Measurements from ENCODE around the gene PUS1. TPM values are rescaled to one million over a fixed set of nuclear protein-coding genes. Genes with fewer than 3 reads are reported as not detected.
"Not testable (repeated sequence)": the region's sequence is repeated elsewhere in the genome, so short reads cannot be mapped to it uniquely, and the experiment has no call there.

PUS1 gene
- total RNA-seq: 10 to 100 TPM; 31.5 to 75.2 TPM

DNA sequence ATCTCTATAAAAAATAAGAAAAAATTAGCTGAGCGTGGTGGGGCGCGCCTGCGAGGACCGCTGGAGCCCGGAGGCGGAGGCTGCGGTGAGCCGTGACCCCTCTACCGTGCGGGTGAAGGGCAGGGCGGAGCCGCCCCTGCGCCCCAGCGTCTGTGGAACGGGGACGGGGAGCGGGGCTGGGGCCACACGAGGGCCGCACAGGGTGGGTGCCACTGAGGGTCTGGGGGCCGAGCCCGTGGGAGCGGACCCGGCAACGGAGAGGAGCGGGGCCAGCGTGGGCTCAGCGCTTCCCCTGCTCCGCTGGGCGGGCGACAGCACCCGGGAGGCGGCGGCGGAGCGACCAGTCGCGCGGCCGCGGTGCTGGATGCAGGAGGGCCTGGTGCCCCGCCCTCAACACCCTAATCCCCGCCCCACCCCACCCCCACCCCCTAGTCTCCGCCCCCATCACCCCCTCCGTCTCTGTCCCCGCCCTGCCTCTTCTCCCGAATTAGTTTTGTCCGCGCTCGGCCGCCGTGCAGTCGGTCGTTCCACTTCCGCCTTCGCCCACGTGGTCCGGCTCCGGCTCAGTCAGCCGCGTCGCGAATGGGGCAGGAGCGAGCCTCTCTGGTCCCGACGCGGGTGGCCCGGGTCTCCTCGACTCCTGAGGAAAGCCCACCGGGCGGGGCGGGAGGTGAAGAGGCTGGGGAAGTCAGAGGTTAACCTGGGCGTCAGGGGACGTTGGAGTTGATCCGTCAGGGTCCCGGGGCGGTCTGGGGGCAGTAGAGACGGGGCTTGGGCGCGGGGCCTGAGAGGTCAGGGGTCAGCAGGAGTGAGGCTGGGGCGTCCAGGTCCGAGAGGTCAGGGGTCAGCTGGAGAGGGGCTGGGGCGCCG is at the start of gene PUS1:
PUS1 (plus strand) TSS at position 566 of the 870 bp plus-strand sequence. CDS start 447 bp downstream, outside the sequence.
- peak; percentile 92 for ATAC-seq (replicated peaks)
- H3K27ac Mint-ChIP-seq: peak within 1 kb of the TSS; percentile 87
- H3K27me3 Mint-ChIP-seq: no peaks in the 10 kb centered on the region
- H3K4me1 Mint-ChIP-seq: peaks cover 10% of the 10 kb centered on the region
- peak within 1 kb of the TSS; percentile 90 for H3K4me3 Mint-ChIP-seq
- peaks cover 45% of the 10 kb centered on the region for H3K36me3 Mint-ChIP-seq (ENCODE audit: low read depth)
- no peaks in the 10 kb centered on the region for H3K9me3 Mint-ChIP-seq

GRCh38 chr12:131882804-131883520 is 46.1 kb upstream of the PUS1 start:
- Mint-ChIP-seq H3K4me1 (no peaks in the 10 kb centered on the region), H3K27ac (no peak overlapping the region), H3K9me3 (peaks cover 5% of the 10 kb centered on the region), H3K4me3 (no peak overlapping the region), H3K27me3 (peaks cover 5% of the 10 kb centered on the region), H3K36me3 (ENCODE audit: low read depth) (no peaks in the 10 kb centered on the region)
- ATAC-seq (replicated peaks): no peak

DNA sequence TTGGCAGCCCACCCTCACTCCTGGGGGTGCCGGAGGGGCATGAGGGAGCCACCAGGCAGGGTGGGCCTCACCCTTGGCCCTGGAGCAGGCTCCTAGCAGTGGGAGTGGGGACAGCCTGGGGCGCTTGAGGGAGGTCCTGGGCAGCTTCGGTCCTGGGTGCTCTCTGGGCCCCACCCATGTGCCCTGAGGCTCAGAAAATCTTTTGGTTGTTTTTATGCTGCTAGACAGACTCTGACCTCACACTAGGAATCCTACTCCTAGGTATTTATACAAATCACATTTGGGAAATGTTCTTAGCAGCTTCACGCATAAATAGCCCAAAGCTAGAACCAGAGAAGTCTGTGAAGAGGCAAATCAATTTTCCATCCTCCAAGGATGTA is 45.6 kb upstream of the PUS1 start:
- H3K27me3 Mint-ChIP-seq: peaks cover 4% of the 10 kb centered on the region
- peaks cover 5% of the 10 kb centered on the region for H3K9me3 Mint-ChIP-seq
- ATAC-seq (replicated peaks): no peak
- H3K27ac Mint-ChIP-seq: no peak overlapping the region
- H3K36me3 Mint-ChIP-seq (ENCODE audit: low read depth): no peaks in the 10 kb centered on the region
- no peak overlapping the region for H3K4me3 Mint-ChIP-seq
- no peaks in the 10 kb centered on the region for H3K4me1 Mint-ChIP-seq

DNA sequence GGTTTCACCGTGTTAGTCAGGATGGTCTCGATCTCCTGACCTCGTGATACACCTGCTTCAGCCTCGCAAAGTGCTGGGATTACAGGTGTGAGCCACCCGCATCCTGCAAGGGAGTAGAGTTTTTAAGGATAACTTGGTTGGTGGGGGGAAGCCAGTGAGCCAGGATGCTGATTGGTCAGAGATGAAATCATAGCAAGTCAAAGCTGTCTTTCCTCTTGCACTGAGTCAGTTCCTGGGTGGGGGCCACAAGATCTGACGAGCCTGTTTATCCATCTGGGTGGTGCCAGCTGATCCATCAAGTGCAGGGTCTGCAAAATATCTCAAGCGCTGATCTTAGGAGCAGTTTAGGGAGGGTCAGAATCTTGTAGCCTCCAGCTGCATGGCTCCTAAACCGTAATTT is 44.0 kb upstream of the PUS1 start:
- H3K27me3 Mint-ChIP-seq; H3K36me3 Mint-ChIP-seq (ENCODE audit: low read depth); H3K27ac Mint-ChIP-seq; H3K4me1 Mint-ChIP-seq; H3K4me3 Mint-ChIP-seq; H3K9me3 Mint-ChIP-seq; ATAC-seq (replicated peaks): not testable (repeated sequence)

DNA sequence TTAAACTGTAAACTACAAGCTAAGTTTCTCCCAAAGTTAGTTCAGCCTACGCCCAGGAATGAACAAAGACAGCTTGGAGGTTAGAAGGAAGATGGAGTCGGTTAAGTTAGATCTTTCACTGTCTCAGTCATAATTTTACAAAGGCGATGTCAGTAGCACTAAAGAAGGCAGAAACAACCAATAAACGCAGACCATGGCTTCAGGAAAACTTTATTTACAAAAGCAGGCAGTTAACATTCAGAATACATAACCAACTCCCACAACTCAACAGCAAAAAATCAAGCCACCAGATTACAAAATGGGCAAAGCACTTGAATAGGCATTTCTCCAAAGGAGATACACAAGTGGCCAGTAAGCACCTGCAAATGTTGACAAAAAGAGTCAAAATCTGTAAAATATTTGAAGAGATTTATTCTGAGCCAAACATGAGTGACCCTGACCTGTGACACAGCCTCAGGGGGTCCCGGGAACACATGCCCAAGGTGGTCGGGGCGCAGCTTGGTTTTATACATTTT is 43.5 kb upstream of the PUS1 start:
- Mint-ChIP-seq H3K4me1 (no peaks in the 10 kb centered on the region), H3K27me3 (no peaks in the 10 kb centered on the region), H3K4me3 (no peak overlapping the region), H3K9me3 (peaks cover 5% of the 10 kb centered on the region), H3K36me3 (ENCODE audit: low read depth) (no peaks in the 10 kb centered on the region), H3K27ac (no peak overlapping the region)
- no peak for ATAC-seq (replicated peaks)

DNA sequence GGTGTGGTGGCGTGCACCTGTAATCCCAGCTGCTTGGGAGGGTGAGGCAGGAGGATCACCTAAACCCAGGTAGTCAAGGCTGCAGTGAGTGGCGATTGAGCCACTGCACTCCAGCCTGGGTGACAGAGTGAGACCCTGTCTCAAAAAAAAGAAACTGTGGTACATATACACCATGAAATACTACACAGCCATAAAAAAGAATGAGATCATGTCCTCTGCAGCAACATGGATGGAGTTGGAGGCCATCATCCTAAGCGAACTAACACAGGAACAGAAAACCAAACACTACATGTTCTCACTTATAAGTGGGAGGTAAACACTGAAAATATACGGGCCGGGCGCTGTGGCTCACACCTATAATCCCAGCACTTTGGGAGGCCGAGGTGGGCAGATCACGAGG is 37.4 kb upstream of the PUS1 start:
- not testable (repeated sequence) for H3K27me3 Mint-ChIP-seq; H3K4me3 Mint-ChIP-seq; H3K4me1 Mint-ChIP-seq; ATAC-seq (replicated peaks); H3K27ac Mint-ChIP-seq; H3K36me3 Mint-ChIP-seq (ENCODE audit: low read depth); H3K9me3 Mint-ChIP-seq

DNA sequence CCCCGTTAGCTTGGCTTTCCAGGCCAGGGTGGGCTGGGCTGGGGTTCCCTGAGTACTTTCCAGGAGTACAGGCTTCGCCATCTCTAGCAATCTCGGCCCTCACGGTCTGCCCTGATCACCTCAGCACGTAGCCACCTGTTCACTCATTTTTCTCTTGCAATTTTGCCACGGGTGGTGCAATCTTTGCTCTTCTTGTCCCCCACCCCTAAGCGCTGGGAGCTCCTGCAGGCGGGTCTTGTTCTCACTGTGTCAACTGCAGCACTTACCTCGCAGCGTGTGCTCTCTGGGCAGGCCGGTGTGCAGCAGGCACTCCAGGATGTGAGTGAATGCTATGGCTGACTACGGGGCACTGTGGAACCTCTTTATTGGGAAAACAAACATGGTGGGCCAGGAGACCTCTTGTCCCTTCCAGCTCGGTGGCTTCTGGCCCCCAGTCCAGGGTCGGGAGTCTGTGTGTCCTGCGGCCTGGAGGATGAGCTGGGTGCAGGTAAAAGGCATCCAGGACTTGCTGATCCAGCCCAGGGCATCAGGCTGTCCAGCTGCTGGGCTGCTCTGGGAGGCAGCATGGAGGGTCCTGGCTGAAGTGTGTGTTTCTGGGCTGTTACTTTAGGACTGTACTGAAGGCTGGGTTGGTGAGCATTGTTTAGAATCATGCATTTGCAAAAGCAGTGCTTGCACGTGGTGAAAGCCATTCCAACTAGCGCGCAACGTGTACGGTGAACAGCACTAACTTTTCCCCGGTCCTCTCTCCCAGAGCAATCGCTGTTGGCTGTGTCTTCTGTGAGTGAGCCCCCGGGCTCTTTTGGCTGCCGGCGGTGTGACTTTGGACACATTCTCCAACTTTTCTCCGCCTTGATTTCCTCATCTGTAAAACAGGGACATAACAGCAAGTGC is 36.1 kb upstream of the PUS1 start:
- no peaks in the 10 kb centered on the region for H3K4me1 Mint-ChIP-seq
- no peak for ATAC-seq (replicated peaks)
- H3K4me3 Mint-ChIP-seq: peak overlapping the region; percentile 78
- no peaks in the 10 kb centered on the region for H3K9me3 Mint-ChIP-seq
- H3K27me3 Mint-ChIP-seq: no peaks in the 10 kb centered on the region
- H3K27ac Mint-ChIP-seq: no peak overlapping the region
- H3K36me3 Mint-ChIP-seq (ENCODE audit: low read depth): no peaks in the 10 kb centered on the region

DNA sequence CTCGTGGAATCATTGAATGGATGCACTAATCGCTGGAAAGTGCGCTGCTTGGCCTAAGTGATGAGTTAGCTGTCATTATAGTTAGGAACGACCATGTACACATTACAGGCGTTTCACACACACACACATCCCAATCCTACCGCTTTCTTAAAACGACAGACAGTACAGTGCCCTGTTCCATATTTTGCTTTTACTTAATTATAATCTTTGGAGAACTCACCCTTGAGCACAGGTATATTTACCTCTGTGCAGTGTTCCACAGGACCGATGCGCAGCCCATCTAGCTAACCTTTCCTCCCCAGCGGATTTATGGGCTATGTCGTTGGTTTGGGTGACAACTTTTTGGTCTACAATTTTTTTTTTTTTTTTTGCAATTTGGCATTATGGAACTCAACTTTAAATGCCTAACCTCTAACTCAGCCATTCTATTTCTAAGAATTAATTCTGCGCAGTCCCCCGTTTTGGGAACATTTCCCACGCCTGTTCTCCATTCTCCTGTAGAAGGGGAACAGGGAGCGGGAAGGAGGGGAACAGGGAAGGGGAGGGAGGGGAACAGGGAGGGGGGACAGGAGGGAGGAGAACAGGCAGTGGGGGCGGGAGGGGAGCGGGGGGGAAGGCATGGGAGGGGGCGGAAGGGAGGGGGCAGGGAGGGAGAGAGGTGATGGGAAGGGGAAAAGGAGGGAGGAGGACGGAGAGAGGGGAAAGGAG is 35.3 kb upstream of the PUS1 start:
- H3K4me1 Mint-ChIP-seq: no peaks in the 10 kb centered on the region
- H3K27ac Mint-ChIP-seq: no peak overlapping the region
- ATAC-seq (replicated peaks): no peak
- peak overlapping the region; percentile 78 for H3K4me3 Mint-ChIP-seq
- no peaks in the 10 kb centered on the region for H3K27me3 Mint-ChIP-seq
- H3K36me3 Mint-ChIP-seq (ENCODE audit: low read depth): no peaks in the 10 kb centered on the region
- no peaks in the 10 kb centered on the region for H3K9me3 Mint-ChIP-seq

- H3K4me3 Mint-ChIP-seq: peak within 1 kb of the TSS; percentile 78
- H3K9me3 Mint-ChIP-seq: no peaks in the 10 kb centered on the region
- no peaks in the 10 kb centered on the region for H3K27me3 Mint-ChIP-seq
- peak within 1 kb of the TSS; percentile 66 for H3K27ac Mint-ChIP-seq
- ATAC-seq (replicated peaks): peak; percentile 79
- H3K36me3 Mint-ChIP-seq (ENCODE audit: low read depth): no peaks in the 10 kb centered on the region
- no peaks in the 10 kb centered on the region for H3K4me1 Mint-ChIP-seq
These were observed 34.7 kb upstream of the PUS1 start, which contains the start of gene ULK1 for GRCh38 chr12:131894313-131894860. ULK1 (plus strand) TSS chr12:131894622; CDS start chr12:131895002, 380 bp downstream.

GRCh38 chr12:131894981-131895639 is 34.0 kb upstream of the PUS1 start:
- Mint-ChIP-seq H3K4me3 (peak overlapping the region; percentile 78), H3K4me1 (no peaks in the 10 kb centered on the region), H3K9me3 (no peaks in the 10 kb centered on the region), H3K27ac (peak overlapping the region; percentile 66), H3K36me3 (ENCODE audit: low read depth) (no peaks in the 10 kb centered on the region), H3K27me3 (no peaks in the 10 kb centered on the region)
- peak; percentile 1 for ATAC-seq (replicated peaks)

DNA sequence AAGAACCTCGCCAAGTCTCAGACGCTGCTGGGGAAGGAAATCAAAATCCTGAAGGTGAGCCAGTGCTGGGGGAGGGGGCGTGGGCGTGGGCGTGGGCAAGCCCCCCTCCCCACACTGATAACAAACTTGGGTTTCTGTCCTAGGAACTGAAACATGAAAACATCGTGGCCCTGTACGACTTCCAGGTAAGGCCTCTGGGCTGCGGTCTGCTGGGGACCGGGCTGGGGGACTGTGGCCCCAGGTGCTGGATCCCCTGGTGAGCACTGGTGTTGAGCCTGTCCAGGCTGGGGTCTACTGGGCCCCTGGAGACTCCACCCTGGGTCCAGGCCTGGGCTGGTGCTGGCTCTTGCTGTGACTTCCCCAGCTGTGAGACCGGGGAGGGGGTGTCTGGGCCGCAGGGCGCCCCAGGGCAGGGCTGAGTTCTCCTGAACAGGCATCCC is 33.4 kb upstream of the PUS1 start:
- ATAC-seq (replicated peaks): no peak
- Mint-ChIP-seq H3K27ac (peak overlapping the region; percentile 66), H3K9me3 (no peaks in the 10 kb centered on the region), H3K27me3 (no peaks in the 10 kb centered on the region), H3K36me3 (ENCODE audit: low read depth) (no peaks in the 10 kb centered on the region), H3K4me1 (no peaks in the 10 kb centered on the region), H3K4me3 (peak overlapping the region; percentile 78)

DNA sequence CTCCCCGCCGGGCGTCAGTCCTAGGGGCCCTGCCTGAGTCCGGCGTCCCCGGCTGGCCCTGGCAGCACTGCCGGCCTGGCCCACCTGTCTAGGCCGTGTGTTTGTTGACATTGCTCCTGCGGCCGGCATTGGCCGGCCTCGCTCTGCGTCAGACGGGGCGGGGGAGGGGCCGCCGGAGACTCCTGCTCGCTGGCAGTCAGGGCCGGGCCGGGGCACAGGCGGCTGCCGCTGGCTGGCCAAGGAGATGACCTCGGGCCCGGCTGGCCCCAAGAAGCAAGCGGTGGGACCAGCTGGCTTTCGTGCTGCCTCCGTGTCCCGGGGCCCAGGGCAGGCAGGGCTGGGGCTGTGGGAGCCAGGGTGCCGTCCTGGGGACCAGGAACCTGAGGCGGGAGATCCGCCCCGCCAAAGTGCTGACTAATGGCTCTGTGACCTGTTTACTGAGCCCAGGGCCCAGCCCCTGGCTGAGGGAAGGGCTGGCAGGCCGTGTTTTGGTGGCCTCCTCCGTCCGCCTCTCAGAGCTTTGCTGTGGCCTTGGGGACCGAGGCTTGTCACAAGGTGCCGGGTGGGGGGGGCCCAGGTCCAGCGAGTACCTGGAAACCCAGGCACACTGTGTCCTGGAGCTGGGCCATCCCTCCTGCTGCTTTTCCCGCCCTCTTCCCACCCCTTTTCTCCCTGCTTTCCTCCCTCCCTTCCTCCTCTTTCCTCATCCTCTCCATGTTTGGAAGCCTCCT is 32.8 kb upstream of the PUS1 start:
- Mint-ChIP-seq H3K4me1 (no peaks in the 10 kb centered on the region), H3K27me3 (no peaks in the 10 kb centered on the region), H3K36me3 (ENCODE audit: low read depth) (no peaks in the 10 kb centered on the region), H3K4me3 (peak overlapping the region; percentile 78), H3K9me3 (no peaks in the 10 kb centered on the region), H3K27ac (peak overlapping the region; percentile 66)
- peak; percentile 86 for ATAC-seq (replicated peaks)

Data from activated T-helper 17 cell treated with anti-CD3 and anti-CD28 coated beads, Interleukin-2, amount 50 U/mL, for 72 hours (primary cell).